ENCODE results near the gene GRIN2A. TPM values are rescaled to one million over a fixed set of nuclear protein-coding genes. Genes with fewer than 3 reads are reported as not detected.

The GRIN2A gene
- total RNA-seq, 3 donors from 2014 or later, result 0.29 to 0.33 TPM; not detected in 1

DNA sequence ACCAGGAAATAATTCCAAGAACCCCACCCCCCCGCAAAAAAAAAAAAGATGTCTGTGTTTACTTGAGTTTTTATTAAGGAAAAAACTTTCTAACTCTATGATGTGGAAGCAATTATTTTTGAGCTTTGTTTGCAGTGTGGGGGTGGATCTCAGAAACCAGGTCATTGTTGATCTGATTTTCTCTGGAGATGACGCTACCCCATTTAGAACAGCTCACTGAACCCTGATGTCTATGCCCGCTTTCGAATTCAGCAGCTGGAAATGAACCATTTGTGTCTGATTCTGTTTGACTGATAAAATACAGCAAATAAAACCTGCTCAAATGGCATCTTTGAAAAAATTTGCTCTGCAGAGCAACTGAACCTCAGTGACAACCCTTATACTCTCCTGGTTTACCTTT, 368.6 kb downstream of the GRIN2A start:
- Histone ChIP-seq H3K9me3 (no peaks in the 10 kb centered on the region), H3K4me3 (no peak overlapping the region), H3K27ac (no peak overlapping the region), H3K4me1 (no peaks in the 10 kb centered on the region), H3K27me3 (no peaks in the 10 kb centered on the region), H3K36me3 (no peaks in the 10 kb centered on the region)
- intact Hi-C loops (cut with DNase I; ENCODE audit: low total_unique reads), result no loop called here
- DNase-seq (ENCODE audit: low spot score in 2 of 2), result no peak
- TF ChIP-seq POLR2AphosphoS5 (IDR thresholded peaks at IDR 0.05), result no peak
- TF ChIP-seq, protein P1, sequence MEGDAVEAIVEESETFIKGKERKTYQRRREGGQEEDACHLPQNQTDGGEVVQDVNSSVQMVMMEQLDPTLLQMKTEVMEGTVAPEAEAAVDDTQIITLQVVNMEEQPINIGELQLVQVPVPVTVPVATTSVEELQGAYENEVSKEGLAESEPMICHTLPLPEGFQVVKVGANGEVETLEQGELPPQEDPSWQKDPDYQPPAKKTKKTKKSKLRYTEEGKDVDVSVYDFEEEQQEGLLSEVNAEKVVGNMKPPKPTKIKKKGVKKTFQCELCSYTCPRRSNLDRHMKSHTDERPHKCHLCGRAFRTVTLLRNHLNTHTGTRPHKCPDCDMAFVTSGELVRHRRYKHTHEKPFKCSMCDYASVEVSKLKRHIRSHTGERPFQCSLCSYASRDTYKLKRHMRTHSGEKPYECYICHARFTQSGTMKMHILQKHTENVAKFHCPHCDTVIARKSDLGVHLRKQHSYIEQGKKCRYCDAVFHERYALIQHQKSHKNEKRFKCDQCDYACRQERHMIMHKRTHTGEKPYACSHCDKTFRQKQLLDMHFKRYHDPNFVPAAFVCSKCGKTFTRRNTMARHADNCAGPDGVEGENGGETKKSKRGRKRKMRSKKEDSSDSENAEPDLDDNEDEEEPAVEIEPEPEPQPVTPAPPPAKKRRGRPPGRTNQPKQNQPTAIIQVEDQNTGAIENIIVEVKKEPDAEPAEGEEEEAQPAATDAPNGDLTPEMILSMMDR (IDR thresholded peaks at IDR 0.05), result no peak
- no peak for TF ChIP-seq POLR2A (IDR thresholded peaks at IDR 0.05)

DNA sequence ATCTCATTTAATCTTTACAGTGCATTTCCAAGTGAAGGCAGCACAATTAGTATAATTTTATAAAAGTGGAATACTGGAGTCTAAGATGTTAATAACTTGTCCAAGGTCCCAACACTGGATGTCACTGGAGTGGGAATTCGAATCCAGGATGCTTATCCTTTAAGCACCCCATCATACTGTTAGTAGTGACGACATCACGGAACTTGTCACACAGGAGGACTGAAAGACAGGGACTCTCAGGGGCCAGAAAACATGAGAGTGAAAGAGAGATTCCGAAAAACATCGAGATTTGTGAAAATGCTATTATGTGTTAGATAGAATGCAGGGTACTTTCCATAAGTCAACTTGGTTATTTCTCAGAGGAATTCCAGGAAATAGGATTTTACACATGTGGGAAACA, 374.0 kb downstream of the GRIN2A start:
- intact Hi-C loops (cut with DNase I; ENCODE audit: low total_unique reads), result no loop called here
- no peaks in the 10 kb centered on the region for H3K4me1 ChIP-seq
- no peak for DNase-seq (ENCODE audit: low spot score in 2 of 2)
- H3K27ac ChIP-seq, result no peak overlapping the region
- H3K27me3 ChIP-seq, result no peaks in the 10 kb centered on the region
- no peaks in the 10 kb centered on the region for H3K9me3 ChIP-seq
- no peak overlapping the region for H3K4me3 ChIP-seq
- no peaks in the 10 kb centered on the region for H3K36me3 ChIP-seq
- TF ChIP-seq, protein P1 (IDR thresholded peaks at IDR 0.05), result no peak
- no peak for TF ChIP-seq POLR2A (IDR thresholded peaks at IDR 0.05)
- TF ChIP-seq POLR2AphosphoS5 (IDR thresholded peaks at IDR 0.05), result no peak

DNA sequence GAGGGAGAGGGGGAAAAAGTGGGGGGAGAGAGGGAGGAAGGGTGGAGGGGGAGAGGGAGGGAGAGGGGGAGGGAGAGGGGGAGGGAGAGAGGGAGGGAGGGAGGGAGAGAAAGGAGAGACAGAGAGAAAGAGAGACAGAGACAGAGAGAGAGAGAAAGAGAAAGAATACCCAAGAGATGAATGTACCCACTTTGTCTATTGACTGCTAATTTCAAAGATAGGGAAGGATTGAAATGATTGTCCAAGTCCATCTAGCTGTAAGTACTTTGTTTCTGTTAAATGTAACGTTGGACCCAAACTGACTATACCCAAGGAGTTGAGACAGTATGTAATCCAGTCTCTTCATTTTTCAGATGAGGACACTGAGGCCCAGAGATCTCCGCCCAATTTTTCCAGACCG, 374.9 kb downstream of the GRIN2A start:
- TF ChIP-seq POLR2A (IDR thresholded peaks at IDR 0.05), result no peak
- TF ChIP-seq, protein P1 (IDR thresholded peaks at IDR 0.05), result no peak
- no peak for TF ChIP-seq POLR2AphosphoS5 (IDR thresholded peaks at IDR 0.05)

DNA sequence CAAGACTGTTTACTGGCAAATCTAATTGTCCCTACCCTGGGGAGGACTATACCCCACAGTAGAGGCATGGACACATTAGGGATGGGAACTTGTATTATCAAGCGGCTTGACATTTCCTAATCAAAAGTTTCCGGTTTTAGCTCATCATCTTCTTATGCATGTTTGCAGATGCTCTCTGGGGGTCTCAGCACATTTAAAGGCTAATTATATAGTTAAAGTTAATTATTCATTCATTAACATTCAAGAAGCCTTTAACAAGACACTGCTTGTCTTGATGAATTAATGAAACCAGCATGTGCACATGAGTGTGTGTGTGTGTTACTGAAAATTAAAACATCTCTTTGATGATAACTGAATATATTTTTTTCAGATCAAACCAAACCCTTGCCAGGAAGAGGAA, 377.1 kb downstream of the GRIN2A start:
- intact Hi-C loops (cut with DNase I; ENCODE audit: low total_unique reads), result no loop called here
- Histone ChIP-seq H3K9me3 (no peaks in the 10 kb centered on the region), H3K36me3 (no peaks in the 10 kb centered on the region), H3K4me3 (no peak overlapping the region), H3K4me1 (no peaks in the 10 kb centered on the region), H3K27me3 (no peaks in the 10 kb centered on the region), H3K27ac (no peak overlapping the region)
- no peak for DNase-seq (ENCODE audit: low spot score in 2 of 2)
- TF ChIP-seq POLR2AphosphoS5 (IDR thresholded peaks at IDR 0.05) (no peak), POLR2A (IDR thresholded peaks at IDR 0.05) (no peak)
- TF ChIP-seq, protein P1 (IDR thresholded peaks at IDR 0.05), result no peak

More for the DNA sequence above, 374.9 kb downstream of the GRIN2A start:
- H3K27me3 ChIP-seq, result no peaks in the 10 kb centered on the region
- H3K4me1 ChIP-seq, result no peaks in the 10 kb centered on the region
- H3K27ac ChIP-seq, result no peak overlapping the region
- no peaks in the 10 kb centered on the region for H3K36me3 ChIP-seq
- no peak overlapping the region for H3K4me3 ChIP-seq
- no peaks in the 10 kb centered on the region for H3K9me3 ChIP-seq
- DNase-seq (ENCODE audit: low spot score in 2 of 2), result no peak
- intact Hi-C loops (cut with DNase I; ENCODE audit: low total_unique reads), result no loop called here

DNA sequence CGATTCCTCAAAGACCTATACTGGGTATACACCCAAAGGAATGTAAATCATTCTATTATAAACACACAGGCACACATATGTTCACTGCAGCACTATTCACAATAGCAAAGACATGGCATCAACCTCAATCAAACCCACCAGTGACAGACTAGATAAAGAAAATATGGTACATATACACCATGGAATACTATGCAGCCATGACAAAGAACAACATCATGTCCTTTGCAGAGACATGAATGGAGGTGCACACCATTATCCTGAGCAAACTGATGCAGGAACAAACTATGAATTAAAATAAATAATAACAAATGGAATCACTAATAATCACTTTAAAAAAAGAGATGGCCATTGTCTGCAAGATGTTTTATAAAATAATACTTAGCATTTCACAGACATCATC, 380.1 kb downstream of the GRIN2A start:
- Histone ChIP-seq H3K9me3 (no peaks in the 10 kb centered on the region), H3K27ac (no peak overlapping the region), H3K4me3 (no peak overlapping the region), H3K4me1 (no peaks in the 10 kb centered on the region), H3K36me3 (no peaks in the 10 kb centered on the region), H3K27me3 (no peaks in the 10 kb centered on the region)
- intact Hi-C loops (cut with DNase I; ENCODE audit: low total_unique reads), result no loop called here
- DNase-seq (ENCODE audit: low spot score in 2 of 2), result no peak
- no peak for TF ChIP-seq POLR2A (IDR thresholded peaks at IDR 0.05)
- TF ChIP-seq, protein P1 (IDR thresholded peaks at IDR 0.05), result no peak
- TF ChIP-seq POLR2AphosphoS5 (IDR thresholded peaks at IDR 0.05), result no peak
